RPMI8226 (cell line): Measurements from ENCODE around the gene THADA.
"Not testable (repeated sequence)": the region's sequence is repeated elsewhere in the genome, so short reads cannot be mapped to it uniquely, and the experiment has no call there.

ENCODE experiments used
- DNase-seq: peaks from one replicate; pipeline ENCODE4 v3.0.0-alpha.2; 2015

Gene THADA

DNA sequence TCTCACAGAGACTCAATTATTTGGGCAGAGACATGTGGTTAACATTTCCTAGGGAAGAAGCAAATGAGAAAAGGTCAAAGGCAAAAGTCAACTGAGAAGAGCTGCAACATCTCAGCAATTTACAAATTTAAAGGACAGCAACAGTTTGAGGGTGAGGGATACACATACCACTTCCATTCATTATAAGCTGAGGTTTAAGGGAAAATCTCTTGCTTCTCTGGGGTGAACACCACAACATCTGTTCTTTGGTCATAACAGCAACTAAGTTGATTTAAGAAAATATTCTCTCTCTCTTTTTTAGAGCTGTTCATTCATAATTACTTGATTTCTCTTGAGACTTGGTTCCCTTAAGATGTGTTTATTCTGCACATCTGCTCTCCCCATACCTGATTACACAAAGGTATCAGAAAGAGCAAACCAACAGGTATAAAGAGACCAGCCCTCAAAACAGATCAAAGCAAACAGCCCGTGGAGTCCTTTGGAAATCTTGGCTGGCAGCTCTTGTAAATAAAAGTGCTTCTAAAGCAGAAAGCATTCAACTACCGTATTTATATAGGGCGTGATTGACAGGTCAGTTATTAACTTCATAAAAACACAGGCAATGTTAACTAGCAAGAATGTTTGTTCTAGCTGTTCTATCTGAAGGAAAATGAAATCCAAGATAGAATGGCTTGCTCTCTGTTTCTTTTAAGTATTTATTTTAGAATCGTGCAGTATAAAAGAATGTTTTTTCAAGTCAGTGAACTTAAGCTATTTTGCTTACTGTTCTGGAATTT is 132.8 kb downstream of the THADA start:
- peak; percentile 7 for DNase-seq

DNA sequence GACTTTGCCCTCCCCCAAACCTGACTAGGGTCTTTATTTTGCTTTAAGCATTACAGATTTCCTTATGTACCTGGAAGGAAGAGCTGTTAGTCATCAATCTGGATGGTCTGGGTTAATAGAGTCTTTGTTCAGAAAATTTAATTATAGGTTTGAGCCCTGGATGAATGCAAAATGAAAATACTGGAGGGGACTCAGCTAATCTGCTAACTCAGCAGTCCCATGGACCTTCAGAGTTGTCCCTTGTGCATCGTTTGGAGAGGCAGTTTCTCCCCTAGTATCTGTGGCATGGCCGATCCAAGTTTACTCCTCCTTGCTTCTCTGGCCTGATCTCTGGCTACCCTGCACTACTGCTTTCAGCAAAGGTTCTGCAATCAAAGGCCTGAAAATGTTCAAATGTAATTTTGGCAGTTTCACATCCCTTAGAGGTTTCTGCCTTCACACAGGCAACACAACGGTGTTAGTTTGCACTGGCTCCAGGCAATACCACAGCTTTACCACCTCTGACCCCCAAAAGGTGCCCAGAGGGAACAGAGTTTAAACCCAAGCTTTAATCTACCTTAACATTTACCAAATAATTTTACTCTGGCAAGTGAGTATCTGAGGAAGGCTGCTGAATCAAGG is 134.3 kb downstream of the THADA start:
- peak; percentile 70 for DNase-seq

DNA sequence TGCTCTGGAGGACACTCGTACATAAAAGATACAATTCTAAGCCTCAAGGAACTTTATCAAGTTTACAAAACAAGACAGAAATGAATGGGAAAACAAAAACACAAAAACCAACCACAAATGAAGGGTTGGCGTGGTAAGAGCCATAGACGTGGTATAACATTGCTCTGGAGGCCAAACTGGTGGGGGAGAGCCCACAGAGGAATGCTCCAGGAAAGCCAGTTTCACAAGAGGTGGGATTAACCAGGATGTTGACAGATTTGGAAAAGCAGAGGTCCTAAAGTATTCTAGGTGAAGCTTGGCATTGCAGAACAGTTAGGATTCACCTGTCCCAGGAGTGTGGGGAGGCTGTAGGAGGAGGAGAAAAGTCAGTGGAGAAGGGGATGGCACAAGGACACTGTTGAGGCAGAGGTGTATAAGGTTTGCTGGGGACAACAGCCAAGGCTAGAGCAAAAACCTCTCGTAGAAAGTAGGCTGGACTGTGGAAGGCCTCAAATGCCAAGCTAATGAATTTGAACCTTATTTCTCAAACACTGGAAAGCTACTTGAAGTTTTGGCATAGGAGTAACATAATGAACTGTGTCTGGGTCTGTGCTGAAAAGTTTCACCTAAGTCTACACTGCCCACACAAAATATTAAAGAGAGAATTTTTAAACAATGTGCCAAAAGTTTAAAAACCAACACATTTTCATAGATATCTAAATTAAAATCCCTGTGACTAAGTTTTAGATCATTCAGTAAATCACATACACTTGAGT is 135.1 kb downstream of the THADA start:
- no peak for DNase-seq

DNA sequence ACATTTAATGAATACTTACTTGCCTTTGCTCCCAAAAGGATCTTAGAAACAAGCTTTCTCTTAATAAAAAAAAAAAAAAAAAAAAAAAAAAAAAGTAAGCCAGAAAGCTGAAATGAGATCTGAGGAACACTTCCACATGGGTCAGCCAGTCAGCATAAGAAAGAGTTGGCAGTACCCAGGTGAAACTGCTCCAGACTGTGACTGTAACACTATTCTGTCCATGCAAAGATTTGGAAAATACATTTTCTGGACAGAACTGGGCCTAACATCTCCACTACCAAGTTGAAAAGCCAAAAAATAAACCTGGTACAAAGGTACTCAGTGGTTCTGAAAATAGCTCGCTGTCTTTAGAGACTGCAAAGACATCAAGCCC is 135.7 kb downstream of the THADA start:
- no peak for DNase-seq

DNA sequence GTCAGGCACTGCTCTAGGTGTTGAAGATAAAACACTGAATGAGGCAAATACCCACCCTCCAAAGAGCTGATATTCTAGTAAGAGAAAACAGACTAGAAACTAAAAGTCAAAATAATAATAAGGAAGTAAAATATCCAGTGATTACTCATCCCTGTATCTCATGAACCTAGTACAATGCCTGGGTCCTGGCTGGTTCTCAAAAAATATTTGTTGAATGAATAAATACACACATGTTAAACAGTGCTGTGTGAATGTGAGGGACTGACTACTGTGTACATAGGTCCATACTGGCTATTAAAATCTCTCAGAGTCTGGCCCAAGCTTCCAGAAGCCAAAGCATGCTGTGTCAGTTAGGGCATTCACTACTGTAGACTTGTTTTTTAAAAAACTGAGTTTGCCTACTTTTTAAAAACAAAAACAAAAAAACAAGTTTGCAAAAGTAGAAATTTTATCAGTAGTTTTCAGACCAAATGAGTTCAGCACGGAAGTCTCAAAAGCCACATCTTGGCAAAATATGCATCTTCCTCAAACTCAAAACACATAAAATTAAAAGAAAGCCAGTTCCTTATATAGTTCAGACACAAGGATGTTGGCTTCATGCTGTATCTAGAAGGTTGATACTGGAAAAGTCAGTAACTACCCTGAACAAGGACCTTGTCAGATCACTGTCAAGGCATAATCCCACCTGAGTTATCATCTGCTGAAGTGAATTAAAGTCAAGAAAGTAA is 136.2 kb downstream of the THADA start:
- DNase-seq, result no peak

DNA sequence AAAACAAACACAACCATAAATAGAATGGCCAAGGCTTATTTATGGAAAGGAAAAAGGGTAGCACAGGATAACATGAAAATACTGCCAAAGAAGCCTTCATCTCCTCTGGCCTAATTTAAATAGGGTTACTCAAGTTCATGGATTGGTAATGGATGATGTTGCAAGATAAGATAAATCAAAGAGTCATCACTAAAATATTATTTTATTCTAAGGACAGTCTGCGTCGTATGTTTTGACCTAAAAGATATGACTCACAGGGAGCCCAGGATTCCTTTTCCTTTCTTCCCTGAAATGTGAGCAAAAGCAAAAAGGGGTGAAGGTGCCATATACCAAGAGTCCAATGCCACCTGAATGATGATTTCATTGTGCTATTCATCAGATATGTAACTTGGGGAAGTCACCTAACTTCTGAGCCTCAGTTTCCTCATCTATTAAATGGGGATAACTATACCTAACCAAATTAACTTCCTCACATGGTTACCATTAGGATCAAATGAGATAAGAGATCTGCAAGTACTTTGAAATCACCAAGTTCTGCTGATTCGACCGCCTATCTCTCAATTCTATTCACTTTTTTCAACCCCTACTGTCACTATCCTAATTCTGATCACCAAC is 137.7 kb downstream of the THADA start:
- DNase-seq, result no peak

DNA sequence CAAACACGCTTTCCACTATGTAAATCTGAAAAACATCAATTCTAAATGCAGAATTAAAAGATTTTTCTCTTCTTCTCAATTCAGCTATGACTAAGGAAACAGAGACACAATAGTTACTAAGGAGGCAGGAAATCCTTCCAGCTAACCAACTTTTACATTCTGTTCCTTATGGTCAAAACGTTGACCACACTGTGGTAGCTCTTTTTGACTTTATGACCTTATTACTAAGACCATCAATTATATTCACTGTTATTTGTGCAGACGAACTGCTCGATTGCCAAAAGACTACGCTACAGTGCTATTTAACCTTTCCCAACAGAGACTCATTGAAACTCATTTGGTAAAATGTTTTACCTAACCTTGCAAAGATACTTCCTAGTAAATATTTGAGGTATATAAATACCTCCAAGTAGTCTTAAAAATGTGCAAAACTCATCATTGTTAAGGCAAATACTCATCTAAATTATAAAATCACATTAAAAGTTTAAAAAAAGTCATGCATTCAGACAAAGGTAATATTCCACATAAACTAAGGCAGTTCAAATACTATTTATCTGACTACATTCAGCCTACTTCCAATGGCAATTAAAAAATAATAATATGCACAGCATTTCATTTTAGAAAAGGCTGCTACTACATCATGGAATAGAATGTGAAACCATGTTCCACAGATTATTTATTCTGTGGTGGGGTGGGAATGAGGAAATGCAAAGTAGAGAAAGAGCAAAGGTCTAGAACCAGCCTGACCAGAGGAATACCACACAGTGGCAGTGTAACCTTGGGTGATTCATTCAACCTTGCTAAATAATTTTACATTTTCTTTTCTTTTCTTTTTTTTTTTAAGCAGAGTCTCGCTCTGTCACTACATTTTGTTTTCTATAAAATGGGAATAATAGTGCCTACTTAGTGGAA is 139.9 kb downstream of the THADA start:
- peak; percentile 11 for DNase-seq

DNA sequence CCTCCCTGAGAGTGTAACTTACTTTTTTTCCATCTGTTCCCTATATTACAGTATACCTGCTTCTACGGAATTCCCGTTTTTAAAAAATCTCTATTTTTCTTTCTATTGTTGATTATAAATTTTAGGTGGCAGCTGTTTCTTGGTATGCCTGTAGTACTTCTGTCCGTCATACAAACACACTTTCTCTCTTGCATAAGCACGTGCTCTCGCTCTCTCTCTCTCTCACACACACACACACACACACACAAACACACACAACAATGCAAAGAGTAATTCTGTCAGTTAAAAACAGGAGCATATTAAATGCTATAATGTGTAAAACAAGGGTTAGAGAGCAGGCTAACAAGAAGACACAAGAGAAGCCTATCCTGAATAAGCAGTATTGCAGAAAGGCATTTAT is 140.5 kb downstream of the THADA start:
- DNase-seq, result no peak

DNA sequence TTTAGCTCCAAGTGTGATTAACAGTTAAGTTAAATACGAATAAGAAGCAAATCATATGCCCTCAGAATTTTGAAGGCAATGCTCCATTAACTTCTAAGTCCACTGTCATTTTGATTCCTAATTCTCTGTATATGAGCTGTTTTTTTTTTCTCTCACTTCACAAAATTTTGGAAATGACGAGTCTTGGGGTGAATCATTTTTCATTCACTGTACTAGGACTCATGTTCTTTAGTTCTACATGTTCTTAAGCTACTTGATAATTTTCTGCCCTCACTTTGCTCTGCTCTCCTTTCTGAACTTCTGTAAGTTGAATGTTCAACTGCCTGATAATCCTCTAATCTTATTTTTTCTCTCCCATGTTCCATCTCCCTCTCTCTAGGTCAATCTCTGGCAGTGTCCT is 141.0 kb downstream of the THADA start:
- no peak for DNase-seq

DNA sequence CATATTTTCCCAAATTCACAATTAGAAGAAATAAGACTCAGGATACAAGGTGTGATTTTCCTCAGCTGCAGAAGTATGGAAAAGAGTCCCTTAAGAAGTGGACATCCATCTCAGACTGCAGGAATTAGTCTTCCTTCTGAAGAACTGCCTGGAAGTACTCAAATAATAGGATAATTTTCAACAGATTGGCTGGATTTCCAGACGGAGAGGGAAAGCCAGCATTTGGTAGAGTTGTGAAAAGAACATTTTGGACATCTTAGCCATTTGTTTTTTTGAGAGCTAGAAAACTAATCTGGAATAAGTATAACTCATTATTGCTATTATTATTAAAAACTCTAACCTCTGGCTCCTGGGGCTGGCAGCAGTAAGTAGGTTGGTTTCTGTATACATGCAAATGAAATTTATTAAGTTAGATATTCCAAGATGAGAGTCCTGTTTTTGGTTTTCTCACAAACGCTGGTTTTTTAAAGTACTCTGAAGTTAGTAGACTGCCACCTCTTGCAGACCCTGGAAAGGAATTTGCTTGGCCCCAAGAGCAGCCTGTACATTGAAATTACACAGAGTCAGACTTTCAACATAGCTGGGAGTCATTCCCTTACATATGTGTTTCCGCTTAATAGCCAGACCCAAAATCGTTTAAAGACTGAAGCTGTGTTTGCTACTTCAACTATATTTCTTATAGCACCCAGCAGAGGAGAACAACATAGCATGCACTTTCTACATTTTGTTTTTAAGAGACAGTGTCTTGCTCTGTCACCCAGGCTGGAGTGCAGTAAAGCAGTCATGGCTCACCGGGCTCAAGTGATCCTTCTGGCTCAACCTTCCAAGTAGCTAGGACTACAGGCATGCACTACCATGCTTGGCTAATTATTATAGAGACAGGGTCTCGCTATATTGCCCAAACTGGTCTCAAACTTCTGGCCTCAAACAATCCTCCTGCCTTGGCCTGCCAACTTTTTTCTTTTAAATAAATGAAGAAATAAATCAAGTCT is 142.4 kb downstream of the THADA start:
- DNase-seq, result no peak

DNA sequence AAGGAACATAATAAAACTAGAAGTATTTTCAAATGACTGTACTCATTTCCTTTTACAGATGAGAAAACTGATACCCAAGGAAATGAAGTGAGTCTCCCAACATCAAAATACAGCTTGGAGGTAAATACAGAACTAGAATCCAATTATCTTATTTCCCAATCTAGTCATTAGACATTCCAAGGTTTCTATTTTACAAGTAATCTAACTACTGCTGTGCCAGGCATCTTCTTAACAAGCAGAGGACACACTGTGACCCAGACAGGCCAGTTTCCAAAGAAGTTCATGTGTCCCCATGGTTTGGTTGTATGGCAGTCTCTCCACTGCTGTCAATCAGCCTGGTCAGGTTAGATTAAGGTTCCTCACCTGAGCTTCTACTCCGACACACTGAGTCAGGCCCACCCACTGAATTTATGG is 143.5 kb downstream of the THADA start:
- DNase-seq, result no peak

DNA sequence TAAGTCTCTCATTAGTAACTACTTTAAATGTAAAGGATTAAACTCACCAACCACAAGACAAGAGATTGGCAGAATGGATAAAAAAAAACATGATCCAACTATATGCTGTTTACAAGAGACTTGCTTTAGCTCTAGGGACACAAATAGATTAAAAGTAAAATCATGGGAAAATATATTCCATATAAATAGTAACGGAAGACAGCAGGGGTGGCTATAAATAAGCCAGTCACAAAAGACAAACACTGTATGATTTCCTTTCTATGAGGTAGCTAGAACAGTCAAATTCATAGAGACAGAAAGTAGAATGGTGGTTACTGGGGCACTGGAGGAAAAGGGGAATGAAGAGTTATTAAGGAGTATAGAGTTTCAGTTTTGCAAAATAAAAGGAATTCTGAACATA is 145.2 kb downstream of the THADA start:
- DNase-seq, result no peak

DNA sequence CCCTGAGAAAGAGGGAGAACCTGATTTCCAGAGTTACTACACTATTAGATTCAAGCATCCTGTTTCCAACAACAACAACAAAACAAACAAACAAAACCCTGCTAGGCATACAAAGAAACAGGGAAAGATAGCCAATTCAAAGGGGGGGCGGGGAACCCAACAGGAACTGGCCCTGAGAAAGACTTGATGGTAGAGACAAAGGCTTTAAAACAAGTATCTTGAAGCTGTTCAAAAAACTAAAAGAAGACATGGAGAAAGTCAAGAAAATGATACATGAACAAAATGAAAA is 147.1 kb downstream of the THADA start:
- no peak for DNase-seq

DNA sequence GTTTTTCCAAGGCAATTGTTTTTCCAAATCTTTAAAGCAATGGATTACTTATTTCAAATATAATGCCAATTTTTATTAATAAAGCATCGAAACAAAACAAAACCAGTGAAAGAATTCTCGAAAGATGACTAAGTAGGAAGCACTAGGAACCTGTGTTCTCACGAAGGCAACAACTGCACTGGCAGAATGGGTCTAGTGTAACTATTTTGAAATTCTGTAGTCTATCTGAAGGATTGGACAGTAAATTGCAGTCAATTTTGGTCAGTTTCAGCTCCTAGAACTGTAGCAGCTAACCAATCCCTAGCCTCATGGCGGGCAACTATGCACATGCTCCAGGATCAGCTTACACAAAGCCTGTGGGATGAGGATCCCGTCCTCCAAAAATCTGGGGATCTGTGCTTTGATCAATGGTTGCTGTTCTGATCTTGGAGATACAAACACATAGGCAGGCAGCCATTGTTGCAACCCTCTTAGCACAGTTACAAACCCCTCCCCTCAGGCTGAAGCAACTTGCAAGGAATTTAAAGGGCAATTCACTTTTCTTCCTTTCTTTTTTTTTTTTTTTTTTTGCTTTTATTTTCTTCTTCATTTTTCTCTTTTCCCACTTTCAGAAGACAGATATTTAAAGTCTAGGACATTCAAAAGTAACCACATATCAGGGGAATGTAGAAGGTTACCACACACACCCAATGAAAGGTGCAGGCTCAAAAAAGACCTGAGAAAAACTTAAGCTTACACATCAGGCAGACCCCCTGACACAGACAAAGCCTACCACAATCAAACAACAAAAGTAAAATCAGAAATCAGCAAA is 147.6 kb downstream of the THADA start:
- DNase-seq, result no peak

DNA sequence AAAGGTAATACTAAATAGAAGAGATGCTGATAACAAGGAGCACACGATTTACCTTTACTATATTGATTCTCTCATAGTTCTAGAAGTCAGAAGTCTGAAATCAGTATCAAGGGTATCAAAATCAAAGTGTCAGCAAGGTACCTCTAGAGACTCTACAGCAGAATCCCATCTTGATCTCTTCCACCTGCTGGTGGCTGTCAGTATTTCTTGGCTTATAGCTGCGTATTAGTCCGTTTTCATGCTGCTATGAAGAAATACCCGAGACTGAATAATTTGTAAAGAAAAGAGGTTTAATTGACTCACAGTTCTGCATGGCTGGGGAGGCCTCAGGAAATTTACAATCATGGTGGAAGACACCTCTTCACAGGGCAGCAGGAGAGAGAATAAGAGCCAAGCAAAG is 149.1 kb downstream of the THADA start:
- DNase-seq, result not testable (repeated sequence)

DNA sequence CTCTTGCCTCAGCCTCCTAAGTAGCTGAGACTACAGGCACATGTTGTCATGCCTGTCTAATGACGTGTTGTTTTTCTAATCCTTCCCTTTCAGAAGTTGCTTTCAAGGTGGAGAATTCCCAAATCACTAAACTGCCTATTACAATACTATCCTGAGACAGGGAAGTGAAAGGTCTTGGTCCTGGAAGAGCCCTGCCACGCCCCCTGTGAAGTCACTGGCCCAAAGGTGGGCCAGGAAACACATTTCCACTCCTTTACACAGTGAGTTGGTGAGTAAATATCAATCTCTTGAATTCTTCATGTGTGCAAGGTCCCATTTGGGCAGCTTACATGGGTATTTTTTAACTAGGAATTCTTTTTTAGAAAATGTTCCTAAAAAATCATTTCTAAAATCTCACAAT is 150.1 kb downstream of the THADA start:
- no peak for DNase-seq

DNA sequence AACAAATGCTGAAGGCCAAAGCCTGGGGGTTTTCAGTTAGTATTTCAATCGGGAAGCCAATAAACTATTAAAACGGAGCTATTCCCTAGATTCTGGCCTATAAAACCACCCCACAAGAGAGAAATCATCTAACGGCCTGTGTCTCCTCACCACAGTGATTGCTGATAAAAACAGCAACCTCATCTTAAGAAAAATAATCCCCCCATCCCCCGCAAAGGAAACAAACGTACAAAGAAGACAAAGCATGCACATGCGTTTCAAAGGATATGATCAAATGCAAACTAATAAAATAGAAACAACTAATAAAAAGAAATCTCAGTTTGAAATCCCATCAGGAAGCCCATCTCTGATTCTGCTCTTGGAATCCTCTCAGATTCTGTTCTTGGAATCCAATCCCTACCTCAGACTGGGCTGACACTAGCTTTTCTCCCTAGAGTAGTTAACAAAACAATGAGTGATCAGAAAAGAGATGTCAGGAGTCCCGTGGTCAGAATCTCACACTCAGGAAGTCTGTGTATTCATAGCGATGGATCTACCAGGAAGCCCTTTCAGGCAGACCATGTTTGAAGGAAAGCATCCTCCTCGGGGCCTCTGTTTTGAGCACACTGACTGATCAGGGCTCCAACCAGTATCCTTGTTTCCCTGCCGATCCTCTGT is 150.7 kb downstream of the THADA start:
- DNase-seq, result no peak

DNA sequence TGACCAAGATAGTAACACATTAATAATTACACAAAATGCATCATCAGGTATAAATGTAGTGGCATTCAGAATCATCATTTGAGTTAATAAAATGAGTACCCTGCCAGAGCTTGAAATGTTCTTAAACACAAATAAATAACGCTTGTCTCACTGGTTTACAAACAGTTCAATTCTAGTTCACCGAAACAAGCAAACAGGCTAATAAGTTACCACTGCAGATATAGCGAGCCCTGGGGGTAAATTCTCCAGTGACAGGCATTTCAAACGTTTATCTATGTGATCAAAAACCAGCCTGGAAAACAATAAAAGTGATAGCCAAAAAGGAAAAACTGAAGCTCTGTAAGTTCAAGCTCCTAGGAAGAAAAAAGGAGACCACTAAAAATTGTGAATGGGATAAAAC is 152.6 kb downstream of the THADA start:
- no peak for DNase-seq

DNA sequence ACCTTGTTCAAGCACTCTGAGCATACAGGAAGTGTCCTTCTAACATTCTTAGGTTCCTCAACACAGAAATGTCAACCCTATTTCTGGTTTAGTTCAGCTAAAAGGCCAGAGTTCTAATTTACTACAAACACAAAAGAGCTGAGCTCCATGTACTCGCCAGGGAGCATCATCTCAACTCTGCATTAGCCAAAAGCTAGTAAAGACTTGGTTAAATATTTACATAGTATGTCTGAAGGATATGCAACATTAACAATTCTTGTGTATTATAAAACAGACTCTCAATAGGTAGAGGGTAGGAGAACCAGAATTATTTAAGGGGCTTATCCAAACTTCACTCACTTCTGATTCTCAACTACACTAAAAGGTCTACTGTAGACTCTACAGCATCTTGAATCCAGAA is 154.6 kb downstream of the THADA start:
- no peak for DNase-seq
